ENCODE results near the gene ULK4.

Gene ULK4

DNA sequence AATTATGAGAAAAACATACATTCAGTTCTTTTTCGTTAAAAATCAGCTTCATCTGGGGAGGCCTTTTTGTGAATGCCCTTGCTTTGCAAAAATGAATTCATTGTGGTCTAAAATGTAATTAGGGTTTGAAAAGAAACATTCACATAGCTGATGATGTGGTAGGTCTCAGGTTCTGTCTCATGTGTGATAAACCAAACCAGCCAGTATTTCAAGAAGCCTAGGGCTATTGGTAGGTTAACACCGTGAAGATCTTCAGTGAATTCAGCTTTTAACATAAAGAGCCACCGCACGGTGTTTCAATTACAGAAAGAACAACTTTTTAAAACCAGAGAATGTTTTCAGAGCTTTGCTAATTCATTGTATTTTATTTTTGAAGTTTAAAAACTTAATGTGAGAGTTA lies 720.7 kb downstream of the ULK4 start:
- DNase-seq: no peak

GRCh38 chr3:41239587-41239986 lies 722.3 kb downstream of the ULK4 start:
- DNase-seq: no peak

DNA sequence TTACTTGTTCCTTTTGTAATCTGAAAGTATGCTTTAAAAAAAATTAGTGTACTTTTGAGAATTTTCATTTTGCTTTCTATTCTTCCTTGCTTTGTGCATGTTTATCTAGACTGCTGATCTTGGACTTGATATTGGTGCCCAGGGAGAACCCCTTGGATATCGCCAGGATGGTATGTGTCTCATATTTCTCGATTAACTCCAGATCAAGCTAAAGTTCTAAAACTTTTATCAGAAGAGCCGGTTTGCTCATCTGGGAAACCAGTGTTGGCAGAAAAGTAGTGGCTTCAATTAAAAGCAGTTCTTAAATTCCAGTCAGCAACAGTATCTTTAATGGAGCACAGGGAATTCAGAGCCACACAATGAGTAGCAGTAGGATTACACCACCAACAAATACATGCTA lies 724.0 kb downstream of the ULK4 start:
- DNase-seq: no peak

- DNase-seq: no peak
Measured at GRCh38 chr3:41236228-41236627, 725.7 kb downstream of the ULK4 start.

DNA sequence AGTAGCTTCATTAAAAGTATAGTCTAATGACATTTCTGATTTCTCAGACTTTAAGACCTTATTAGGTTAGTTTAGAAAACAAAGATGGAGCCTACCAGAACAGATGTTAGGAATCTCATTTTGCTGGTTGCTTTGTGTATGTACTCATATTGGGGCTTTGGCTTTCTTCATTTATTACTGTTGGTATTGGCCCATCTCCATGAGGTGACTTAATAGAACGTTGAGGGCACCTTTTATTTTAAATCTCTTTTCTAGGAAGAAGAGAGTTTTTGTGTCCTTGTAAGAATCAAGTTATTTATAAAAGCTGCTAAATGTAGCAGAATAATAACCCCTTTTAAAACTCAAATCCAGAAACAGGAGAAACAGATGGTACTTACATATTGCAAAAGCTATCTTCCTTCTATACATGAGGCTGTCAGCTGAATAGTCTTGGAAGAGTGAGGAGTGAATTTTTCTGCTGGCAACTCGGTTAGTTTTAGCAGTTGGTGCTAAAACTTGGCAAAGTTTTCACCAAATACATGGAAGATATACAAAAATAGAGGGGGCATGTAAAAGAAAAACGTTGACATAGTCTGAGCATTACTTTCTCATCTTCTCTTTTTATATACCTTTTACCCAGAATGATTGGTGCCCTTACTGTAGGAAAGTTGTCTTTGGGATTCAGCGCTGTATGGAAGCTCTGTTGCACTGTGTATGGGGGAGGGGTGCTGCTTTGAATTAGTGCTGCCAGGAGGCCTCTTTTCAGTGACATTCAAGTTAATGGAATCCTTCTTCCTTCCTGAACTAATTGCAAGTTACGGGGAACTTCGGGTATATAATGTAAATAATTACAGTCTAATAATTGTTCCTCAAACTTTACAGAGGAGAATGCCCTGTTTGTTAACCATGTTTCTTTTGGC lies 726.8 kb downstream of the ULK4 start:
- DNase-seq: no peak

- no peak for DNase-seq
Measured at GRCh38 chr3:41224120-41224806, 737.6 kb downstream of the ULK4 start.

DNA sequence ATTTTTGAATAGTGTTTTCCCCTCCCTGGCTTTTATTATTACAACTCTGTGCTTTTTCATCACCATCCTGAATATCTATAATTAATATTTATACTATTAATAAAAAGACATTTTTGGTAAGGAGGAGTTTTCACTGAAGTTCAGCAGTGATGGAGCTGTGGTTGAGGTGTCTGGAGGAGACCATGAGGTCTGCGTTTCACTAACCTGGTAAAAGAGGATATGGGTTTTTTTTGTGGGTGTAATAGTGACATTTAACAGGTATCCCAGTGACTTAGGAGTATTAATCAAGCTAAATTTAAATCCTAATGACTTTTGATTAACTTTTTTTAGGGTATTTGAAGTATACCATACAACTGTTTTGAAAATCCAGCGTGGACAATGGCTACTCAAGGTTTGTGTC lies 738.2 kb downstream of the ULK4 start:
- DNase-seq: no peak

DNA sequence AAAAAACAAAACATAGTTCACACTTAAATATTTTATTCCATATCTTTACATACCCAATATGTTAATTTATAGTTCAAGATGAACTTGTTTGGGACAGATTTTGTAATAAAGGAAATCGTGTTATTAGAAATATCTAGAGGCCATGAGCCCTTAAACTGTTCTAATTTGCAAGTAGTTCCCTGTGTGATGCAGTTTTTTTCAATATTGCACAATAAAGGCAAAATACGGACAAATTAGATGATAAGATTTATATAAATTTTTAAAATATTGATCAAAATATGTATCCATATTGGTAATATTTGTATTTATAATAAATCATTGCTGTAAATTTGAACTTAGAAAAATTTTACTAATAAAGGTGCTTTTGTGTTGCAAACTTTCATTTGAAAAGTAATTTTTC lies 738.8 kb downstream of the ULK4 start:
- DNase-seq: no peak

DNA sequence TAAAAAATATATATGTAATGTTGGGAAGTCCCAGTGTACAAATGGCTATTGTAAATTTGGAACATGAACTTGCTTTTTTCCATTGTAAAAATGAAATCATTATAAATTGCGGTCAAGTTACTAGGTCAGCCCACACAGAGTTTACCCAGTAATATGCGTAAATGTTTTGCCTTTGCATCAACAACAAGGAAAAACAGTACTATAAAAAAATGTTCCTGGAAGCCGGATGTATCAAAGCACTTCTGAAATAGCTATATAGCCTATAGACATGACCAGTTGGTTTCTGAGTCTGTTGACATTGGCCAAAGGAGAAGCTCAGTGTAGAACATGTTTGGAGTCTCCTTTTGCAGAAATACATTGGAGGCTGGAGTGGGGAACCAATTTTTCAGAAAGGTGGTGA lies 739.4 kb downstream of the ULK4 start:
- DNase-seq: no peak

- no peak for DNase-seq
Measured at GRCh38 chr3:41222012-41222411, 739.9 kb downstream of the ULK4 start.

DNA sequence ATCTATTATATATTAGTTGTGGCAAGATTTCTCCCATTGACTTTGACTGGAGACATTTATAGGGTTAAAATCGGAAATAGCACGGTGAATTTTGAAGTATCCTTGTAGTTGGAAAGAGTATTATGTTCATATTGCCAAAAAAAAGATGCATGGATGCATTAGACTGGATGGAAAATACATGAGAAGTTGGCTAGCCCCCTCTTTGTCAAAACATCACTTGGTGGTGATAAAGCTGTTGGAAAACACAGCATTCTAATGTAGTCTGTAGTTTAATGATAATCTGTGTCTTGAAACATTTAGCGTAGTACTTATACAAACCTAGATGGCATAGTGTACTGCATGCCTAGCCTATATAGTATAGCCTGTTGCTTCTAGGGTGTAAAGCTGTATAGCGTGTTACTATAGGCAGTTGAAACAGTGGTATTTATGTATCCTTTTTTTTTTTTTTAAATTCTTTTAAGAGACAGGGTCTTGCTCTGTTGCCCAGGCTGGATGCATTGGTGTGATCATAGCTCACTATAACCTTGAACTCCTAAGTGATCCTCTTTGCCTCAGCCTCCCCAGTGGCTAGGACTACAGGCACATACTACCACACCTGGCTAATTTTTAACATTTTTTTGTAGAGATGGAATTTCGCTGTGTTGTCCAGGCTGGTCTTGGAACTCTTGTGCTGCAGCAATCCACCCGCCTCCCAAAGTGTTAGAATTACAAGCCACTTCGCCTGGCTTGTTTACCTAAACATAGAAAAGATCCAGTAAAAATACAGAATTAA lies 740.8 kb downstream of the ULK4 start:
- DNase-seq: no peak

GRCh38 chr3:41219424-41219823 lies 742.5 kb downstream of the ULK4 start:
- DNase-seq: no peak

GRCh38 chr3:41216993-41217392 lies 744.9 kb downstream of the ULK4 start:
- no peak for DNase-seq

- no peak for DNase-seq
Measured at GRCh38 chr3:41216422-41216821, 745.5 kb downstream of the ULK4 start.

DNA sequence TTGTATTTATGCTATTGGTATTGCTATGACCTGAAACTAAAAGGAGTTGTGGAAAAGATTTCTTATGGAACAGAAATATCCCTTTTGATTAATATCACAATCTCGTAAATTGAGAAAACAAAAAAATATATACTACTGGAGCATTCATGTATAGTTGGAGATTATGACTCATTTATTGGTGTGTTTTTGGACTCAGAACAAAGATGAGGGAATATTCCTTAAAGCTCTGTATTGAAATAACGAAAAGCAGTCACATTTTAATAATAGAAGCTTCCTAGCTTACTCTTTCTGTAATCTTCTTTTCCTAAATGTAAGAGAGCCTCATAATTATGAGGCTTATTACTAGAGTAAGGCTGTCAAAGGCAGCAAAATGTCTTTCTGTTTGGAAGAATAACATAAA lies 748.3 kb downstream of the ULK4 start:
- no peak for DNase-seq

- DNase-seq: no peak
Measured at GRCh38 chr3:41212088-41212487, 749.8 kb downstream of the ULK4 start.

- no peak for DNase-seq
Measured at GRCh38 chr3:41210966-41211365, 750.9 kb downstream of the ULK4 start.

- DNase-seq: no peak
Measured at GRCh38 chr3:41209646-41210045, 752.3 kb downstream of the ULK4 start.

GRCh38 chr3:41208507-41209220 lies 753.2 kb downstream of the ULK4 start:
- DNase-seq: no peak

GRCh38 chr3:41207355-41207754 lies 754.5 kb downstream of the ULK4 start:
- DNase-seq: no peak

- no peak for DNase-seq
Measured at GRCh38 chr3:41205591-41205990, 756.3 kb downstream of the ULK4 start.

- DNase-seq: no peak
Measured at GRCh38 chr3:41204369-41204768, 757.5 kb downstream of the ULK4 start.

DNA sequence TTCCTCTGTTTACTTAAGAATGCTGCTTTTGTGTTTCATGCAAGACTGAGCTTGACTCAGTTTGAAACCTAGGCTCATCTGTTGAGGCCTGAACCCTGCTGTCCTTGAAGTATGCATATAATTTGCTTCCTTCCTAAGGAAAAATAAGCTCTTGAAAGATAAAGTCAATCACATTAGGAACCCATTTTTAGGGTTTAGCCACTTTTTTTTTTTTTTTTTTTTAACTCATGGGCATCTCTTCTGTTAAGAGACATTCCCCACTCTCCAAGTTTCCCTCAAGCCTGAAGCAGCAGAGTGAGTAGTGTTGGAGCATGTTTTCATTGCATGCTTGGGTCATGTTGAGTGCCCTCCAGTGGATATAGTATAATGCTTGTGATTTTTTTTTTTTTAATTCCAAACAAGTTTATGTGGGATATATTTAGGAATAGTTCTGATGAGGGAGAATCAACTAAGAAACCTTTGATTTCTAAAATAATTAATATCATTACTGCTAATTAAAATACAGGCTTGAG lies 759.0 kb downstream of the ULK4 start:
- DNase-seq: peak; percentile 1
